Panc1 (cell line): ENCODE measurements around the gene RNASEH2B. TPM values are rescaled to one million over a fixed set of nuclear protein-coding genes. Genes with fewer than 3 reads are reported as not detected.

Source experiments
- ATAC-seq: fragments of 200-7000 bp; cut with Tn5 transposase; 2 replicates; pipeline ENCODE4 v1.9.1; 2020; ENCODE audit warnings: mild to moderate bottlenecking, moderate library complexity
- BruUV-seq: library from RNA; stranded (reverse); fragments of 400-500 nt; replicated peaks from 2 replicates; lab custom pipeline; 2021; lab: Mats Ljungman, UMichigan
- CTCF ChIA-PET: fragments of 300-600 bp; sonication (Branson Sonifier 250); formaldehyde crosslinking; loops from one replicate; lab custom pipeline; 2022; ENCODE audit warnings: antibody characterized with exemption; lab: Charles Lee
- POLR2A ChIA-PET: fragments of 300-600 bp; sonication (Branson Sonifier 250); formaldehyde crosslinking; loops from one replicate; lab custom pipeline; 2022; ENCODE audit warnings: antibody characterized with exemption; lab: Charles Lee
- DNase-seq: peaks from one replicate; pipeline ENCODE4 v3.0.0-alpha.2; 2010; ENCODE audit warnings: low read depth, low spot score
- H3K27ac ChIP-seq: 2 replicates; pipeline ENCODE4 v1.5.1; 2011; ENCODE audit warnings: mild to moderate bottlenecking, low read length, inconsistent platforms
- H3K27me3 ChIP-seq: fragments of 200-500 bp; sonication (Bioruptor generic); 2 replicates; pipeline ENCODE4 v1.6.0; 2014; ENCODE audit warnings: low read length, inconsistent platforms; ENCODE audit not compliant: control insufficient read depth, insufficient read depth
- H3K36me3 ChIP-seq: fragments of 200-500 bp; sonication (Bioruptor generic); 2 replicates; pipeline ENCODE4 v1.5.1; 2014; ENCODE audit warnings: inconsistent platforms, mild to moderate bottlenecking, low read length, moderate library complexity; ENCODE audit not compliant: control insufficient read depth, insufficient read depth
- H3K4me1 ChIP-seq: 2 replicates; pipeline ENCODE4 v1.5.1; 2011; ENCODE audit warnings: inconsistent platforms, mild to moderate bottlenecking, low read length, moderate library complexity; ENCODE audit not compliant: control insufficient read depth, insufficient read depth
- H3K4me3 ChIP-seq, 2 experiments: 2 replicates each; pipeline ENCODE4 v1.5.1; 2011 to 2012; ENCODE audit warnings: low read depth in 2 of 2, low read length in 2 of 2, mild to moderate bottlenecking in 2 of 2, inconsistent platforms in 1 of 2, moderate library complexity in 1 of 2
- H3K9me3 ChIP-seq: fragments of 200-500 bp; sonication (Bioruptor generic); 2 replicates; pipeline ENCODE4 v1.5.1; 2014; ENCODE audit warnings: low read depth, mild to moderate bottlenecking, inconsistent platforms, low read length, moderate library complexity; ENCODE audit not compliant: control insufficient read depth, insufficient read depth
- POLR2AphosphoS5 ChIP-seq: IDR thresholded peaks from 2 replicates; pipeline ENCODE4 v1.6.1; 2012; ENCODE audit warnings: mild to moderate bottlenecking, low read depth, low read length, moderate library complexity
- SIN3A ChIP-seq: IDR thresholded peaks from 2 replicates; pipeline ENCODE4 v1.6.1; 2012; ENCODE audit warnings: low read depth, mild to moderate bottlenecking, low read length, moderate library complexity, borderline replicate concordance; ENCODE audit not compliant: insufficient read depth
- TCF7L2 ChIP-seq: IDR thresholded peaks from 2 replicates; pipeline ENCODE4 v1.6.1; 2011; ENCODE audit warnings: mild to moderate bottlenecking, low read depth, low read length, inconsistent platforms
- in situ Hi-C: cut with HindIII; loops from 2 replicates; pipeline ENCODE4 v1.10.0; 2016; ENCODE audit warnings: low sequenced_read_pairs, low pct_unique_long_range_greater_than_20kb
- intact Hi-C: fragments of 100-400 bp; cut with micrococcal nuclease; formaldehyde crosslinking; loops from one replicate; pipeline ENCODE4 v1.10.0; 2022; ENCODE audit not compliant: unreplicated experiment
- total RNA-seq: library from RNA; stranded (reverse); gene quantifications from one replicate; pipeline ENCODE4 v1.2.1, GENCODE V29; 2021; ENCODE audit not compliant: unreplicated experiment
- TF ChIP-seq, protein P1 (sequence below), 2 experiments: IDR thresholded peaks; 2 replicates each; pipeline ENCODE4 v1.6.1; 2011 to 2012; ENCODE audit warnings: low read depth in 2 of 2, control low read depth in 1 of 2, low read length in 1 of 2, mild to moderate bottlenecking in 1 of 2, moderate library complexity in 1 of 2; ENCODE audit not compliant: insufficient read depth in 1 of 2
- TF ChIP-seq, protein P2 (sequence below): fragments of 450-650 bp; IDR thresholded peaks from 2 replicates; pipeline ENCODE4 v1.5.1; 2017; ENCODE audit warnings: mild to moderate bottlenecking

RNASEH2B gene
- total RNA-seq, 1 experiment from 2014 or later = 37.8 TPM

DNA sequence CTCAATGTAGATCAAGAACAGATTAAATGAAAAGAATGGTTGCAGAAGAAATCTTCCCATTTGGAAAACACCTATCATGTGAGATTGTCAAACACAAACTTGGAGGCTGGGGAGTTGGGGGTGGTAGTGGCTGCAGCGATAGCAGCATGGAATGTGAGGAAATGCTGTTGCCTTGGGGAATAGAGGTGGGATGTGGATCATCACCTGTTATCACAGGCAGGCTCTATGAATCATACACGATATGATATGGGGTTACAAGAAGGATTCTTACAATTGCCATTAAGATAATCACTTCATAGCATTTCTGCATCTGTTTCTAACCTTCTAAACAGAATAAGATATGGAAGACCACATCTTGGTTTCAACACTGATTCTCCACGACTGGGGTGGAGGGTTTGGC, 88.7 kb downstream of the RNASEH2B start:
- no TSS peak for BruUV-seq
- CTCF ChIA-PET = no interaction called here

DNA sequence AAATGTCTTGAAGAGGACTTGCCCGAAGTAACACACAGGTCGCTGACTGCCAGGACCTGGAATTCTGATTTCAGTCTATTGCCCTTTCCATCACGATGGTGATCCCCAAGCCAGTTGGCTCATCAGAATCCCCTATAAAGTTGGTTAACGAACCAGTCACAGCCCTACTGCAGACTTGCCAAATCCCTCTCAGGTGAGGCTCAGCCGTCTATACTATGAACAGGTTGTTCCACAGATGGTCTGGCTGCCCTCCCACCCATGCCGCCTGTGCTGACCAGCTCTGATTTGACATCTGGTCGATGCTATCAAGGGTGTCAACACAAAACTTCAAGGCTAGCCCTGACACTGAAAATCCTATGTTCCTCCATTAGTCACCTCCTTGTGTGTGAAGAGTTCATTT, 90.0 kb downstream of the RNASEH2B start:
- TF ChIP-seq, protein P1, sequence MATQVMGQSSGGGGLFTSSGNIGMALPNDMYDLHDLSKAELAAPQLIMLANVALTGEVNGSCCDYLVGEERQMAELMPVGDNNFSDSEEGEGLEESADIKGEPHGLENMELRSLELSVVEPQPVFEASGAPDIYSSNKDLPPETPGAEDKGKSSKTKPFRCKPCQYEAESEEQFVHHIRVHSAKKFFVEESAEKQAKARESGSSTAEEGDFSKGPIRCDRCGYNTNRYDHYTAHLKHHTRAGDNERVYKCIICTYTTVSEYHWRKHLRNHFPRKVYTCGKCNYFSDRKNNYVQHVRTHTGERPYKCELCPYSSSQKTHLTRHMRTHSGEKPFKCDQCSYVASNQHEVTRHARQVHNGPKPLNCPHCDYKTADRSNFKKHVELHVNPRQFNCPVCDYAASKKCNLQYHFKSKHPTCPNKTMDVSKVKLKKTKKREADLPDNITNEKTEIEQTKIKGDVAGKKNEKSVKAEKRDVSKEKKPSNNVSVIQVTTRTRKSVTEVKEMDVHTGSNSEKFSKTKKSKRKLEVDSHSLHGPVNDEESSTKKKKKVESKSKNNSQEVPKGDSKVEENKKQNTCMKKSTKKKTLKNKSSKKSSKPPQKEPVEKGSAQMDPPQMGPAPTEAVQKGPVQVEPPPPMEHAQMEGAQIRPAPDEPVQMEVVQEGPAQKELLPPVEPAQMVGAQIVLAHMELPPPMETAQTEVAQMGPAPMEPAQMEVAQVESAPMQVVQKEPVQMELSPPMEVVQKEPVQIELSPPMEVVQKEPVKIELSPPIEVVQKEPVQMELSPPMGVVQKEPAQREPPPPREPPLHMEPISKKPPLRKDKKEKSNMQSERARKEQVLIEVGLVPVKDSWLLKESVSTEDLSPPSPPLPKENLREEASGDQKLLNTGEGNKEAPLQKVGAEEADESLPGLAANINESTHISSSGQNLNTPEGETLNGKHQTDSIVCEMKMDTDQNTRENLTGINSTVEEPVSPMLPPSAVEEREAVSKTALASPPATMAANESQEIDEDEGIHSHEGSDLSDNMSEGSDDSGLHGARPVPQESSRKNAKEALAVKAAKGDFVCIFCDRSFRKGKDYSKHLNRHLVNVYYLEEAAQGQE (IDR thresholded peaks at IDR 0.05; ENCODE audit: insufficient read depth in 1 of 2, low read depth in 2 of 2, low read length in 1 of 2) = no peak
- TF ChIP-seq, protein P2, sequence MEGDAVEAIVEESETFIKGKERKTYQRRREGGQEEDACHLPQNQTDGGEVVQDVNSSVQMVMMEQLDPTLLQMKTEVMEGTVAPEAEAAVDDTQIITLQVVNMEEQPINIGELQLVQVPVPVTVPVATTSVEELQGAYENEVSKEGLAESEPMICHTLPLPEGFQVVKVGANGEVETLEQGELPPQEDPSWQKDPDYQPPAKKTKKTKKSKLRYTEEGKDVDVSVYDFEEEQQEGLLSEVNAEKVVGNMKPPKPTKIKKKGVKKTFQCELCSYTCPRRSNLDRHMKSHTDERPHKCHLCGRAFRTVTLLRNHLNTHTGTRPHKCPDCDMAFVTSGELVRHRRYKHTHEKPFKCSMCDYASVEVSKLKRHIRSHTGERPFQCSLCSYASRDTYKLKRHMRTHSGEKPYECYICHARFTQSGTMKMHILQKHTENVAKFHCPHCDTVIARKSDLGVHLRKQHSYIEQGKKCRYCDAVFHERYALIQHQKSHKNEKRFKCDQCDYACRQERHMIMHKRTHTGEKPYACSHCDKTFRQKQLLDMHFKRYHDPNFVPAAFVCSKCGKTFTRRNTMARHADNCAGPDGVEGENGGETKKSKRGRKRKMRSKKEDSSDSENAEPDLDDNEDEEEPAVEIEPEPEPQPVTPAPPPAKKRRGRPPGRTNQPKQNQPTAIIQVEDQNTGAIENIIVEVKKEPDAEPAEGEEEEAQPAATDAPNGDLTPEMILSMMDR = no peak
- TF ChIP-seq POLR2AphosphoS5 (no peak), TCF7L2 (no peak), SIN3A (no peak)
- H3K4me3 ChIP-seq = no peak overlapping the region
- no peaks in the 10 kb centered on the region for H3K4me1 ChIP-seq
- H3K27me3 ChIP-seq = no peaks in the 10 kb centered on the region
- ChIA-PET CTCF (no interaction called here), POLR2A (no interaction called here)
- H3K36me3 ChIP-seq = no peaks in the 10 kb centered on the region
- in situ Hi-C loops = no loop called here
- no peak overlapping the region for H3K27ac ChIP-seq
- intact Hi-C loops = no loop called here
- no TSS peak for BruUV-seq
- no peak for DNase-seq
- H3K9me3 ChIP-seq = no peaks in the 10 kb centered on the region
- ATAC-seq = no peak

More for the DNA sequence above, 88.7 kb downstream of the RNASEH2B start:
- Histone ChIP-seq H3K27me3 (no peaks in the 10 kb centered on the region), H3K9me3 (no peaks in the 10 kb centered on the region), H3K27ac (no peak overlapping the region), H3K36me3 (no peaks in the 10 kb centered on the region), H3K4me1 (no peaks in the 10 kb centered on the region), H3K4me3 (no peak overlapping the region)
- no peak for DNase-seq
- TF ChIP-seq, protein P1 (IDR thresholded peaks at IDR 0.05; ENCODE audit: insufficient read depth in 1 of 2, low read depth in 2 of 2, low read length in 1 of 2) = no peak
- no peak for TF ChIP-seq TCF7L2
- no peak for TF ChIP-seq POLR2AphosphoS5
- no peak for TF ChIP-seq SIN3A
- TF ChIP-seq, protein P2 = no peak
- no peak for ATAC-seq
- in situ Hi-C loops = no loop called here
- intact Hi-C loops = no loop called here
- POLR2A ChIA-PET = no interaction called here
